ENCODE results near the gene MSH6. TPM values are rescaled to one million over a fixed set of nuclear protein-coding genes. Genes with fewer than 3 reads are reported as not detected.

The MSH6 gene
- total RNA-seq, 1 donor from 2014 or later, result 33.6 TPM

DNA sequence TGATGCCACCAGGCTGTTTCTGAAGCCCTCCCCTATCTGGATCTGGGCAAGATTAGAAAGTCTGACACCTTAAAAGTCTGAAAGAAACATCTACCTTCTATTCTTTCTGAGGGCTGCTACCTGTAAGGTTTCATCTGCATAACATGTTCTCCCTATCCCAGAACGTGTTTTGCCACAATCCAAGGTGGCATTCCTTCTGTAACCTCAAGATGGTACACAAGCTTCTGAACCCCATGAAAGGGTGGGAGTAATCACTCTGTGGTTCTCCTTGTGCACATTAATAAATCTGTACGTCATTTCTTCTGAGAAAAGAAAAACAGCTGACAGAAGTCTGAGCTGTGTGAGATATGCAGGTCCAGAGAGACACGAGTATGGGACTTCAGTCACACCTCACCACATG, 41.8 kb upstream of the MSH6 start:
- TF ChIP-seq, protein P1, sequence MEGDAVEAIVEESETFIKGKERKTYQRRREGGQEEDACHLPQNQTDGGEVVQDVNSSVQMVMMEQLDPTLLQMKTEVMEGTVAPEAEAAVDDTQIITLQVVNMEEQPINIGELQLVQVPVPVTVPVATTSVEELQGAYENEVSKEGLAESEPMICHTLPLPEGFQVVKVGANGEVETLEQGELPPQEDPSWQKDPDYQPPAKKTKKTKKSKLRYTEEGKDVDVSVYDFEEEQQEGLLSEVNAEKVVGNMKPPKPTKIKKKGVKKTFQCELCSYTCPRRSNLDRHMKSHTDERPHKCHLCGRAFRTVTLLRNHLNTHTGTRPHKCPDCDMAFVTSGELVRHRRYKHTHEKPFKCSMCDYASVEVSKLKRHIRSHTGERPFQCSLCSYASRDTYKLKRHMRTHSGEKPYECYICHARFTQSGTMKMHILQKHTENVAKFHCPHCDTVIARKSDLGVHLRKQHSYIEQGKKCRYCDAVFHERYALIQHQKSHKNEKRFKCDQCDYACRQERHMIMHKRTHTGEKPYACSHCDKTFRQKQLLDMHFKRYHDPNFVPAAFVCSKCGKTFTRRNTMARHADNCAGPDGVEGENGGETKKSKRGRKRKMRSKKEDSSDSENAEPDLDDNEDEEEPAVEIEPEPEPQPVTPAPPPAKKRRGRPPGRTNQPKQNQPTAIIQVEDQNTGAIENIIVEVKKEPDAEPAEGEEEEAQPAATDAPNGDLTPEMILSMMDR (IDR thresholded peaks at IDR 0.05; ENCODE audit: insufficient read depth, low read length, poor library complexity, severe bottlenecking), result no peak
- Histone ChIP-seq H3K27me3 (ENCODE audit: control insufficient read depth, insufficient read depth, low read length) (no peaks in the 10 kb centered on the region), H3K4me3 (ENCODE audit: low read depth, low read length) (no peak overlapping the region), H3K36me3 (ENCODE audit: control insufficient read depth, insufficient read depth, low read length) (no peaks in the 10 kb centered on the region)
- no peak for DNase-seq (ENCODE audit: low read depth)

DNA sequence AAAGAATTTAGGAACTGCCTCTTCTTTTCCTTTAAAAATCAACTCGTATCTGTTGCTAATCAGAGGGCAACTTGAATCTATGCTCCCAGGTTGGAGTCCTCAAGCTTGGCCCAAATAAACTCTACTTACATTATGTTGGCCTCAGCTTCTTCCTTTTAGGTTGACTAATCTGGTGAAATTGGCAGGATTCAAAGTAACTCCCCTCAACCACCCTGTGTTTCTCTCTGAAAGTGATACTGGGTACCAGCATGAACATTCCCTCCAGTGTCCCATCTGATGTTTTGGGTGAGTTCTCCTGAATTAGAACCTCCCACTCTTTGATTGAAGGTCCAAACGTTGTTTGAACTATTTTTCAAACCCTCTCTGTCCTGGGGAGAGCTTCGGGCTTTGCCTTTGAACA, 41.3 kb upstream of the MSH6 start:
- Histone ChIP-seq H3K27me3 (ENCODE audit: control insufficient read depth, insufficient read depth, low read length) (no peaks in the 10 kb centered on the region), H3K4me3 (ENCODE audit: low read depth, low read length) (no peak overlapping the region), H3K36me3 (ENCODE audit: control insufficient read depth, insufficient read depth, low read length) (no peaks in the 10 kb centered on the region)
- DNase-seq (ENCODE audit: low read depth), result no peak
- TF ChIP-seq, protein P1 (IDR thresholded peaks at IDR 0.05; ENCODE audit: insufficient read depth, low read length, poor library complexity, severe bottlenecking), result no peak

DNA sequence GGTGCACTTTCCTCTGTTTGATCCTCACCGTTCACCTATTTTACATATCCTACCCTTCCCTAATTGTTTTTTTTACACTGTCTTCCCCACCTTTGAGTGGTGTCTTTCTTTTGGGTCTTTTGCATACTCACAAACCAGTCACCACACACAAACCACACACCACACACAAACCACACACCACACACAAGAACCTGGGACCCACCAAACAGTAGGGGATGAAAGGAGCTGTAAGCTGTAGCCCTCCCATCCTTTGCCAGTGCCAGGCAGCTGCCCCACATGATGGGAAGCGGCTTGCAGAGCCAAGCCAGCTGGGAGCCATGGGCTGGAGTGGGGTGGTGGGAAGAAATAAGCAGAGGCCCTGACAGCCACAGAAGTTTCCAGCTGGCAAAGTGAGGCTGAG, 38.9 kb upstream of the MSH6 start:
- Histone ChIP-seq H3K36me3 (ENCODE audit: control insufficient read depth, insufficient read depth, low read length) (no peaks in the 10 kb centered on the region), H3K4me3 (ENCODE audit: low read depth, low read length) (no peak overlapping the region), H3K27me3 (ENCODE audit: control insufficient read depth, insufficient read depth, low read length) (no peaks in the 10 kb centered on the region)
- TF ChIP-seq, protein P1 (IDR thresholded peaks at IDR 0.05; ENCODE audit: insufficient read depth, low read length, poor library complexity, severe bottlenecking), result no peak
- DNase-seq (ENCODE audit: low read depth), result no peak

DNA sequence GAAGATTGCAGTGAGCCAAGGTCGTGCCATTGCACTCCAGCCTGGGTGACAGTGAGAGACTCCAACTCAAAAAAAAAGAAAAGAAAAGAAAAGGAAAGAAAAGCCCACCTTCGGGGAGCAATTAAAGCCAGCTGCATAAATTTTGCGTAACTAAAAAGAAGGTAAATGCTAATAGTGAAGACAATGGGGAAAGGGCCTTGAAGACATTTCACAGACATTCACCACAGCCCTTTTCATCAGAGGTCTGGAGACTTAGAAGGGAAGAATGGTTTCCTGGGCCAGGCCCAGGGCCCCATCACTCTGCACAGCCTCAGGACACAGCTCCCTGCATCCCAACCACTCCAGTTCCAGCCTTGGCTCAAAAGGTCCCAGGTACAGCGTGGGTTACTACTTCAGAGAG, 35.1 kb upstream of the MSH6 start:
- Histone ChIP-seq H3K36me3 (ENCODE audit: control insufficient read depth, insufficient read depth, low read length) (no peaks in the 10 kb centered on the region), H3K4me3 (ENCODE audit: low read depth, low read length) (no peak overlapping the region), H3K27me3 (ENCODE audit: control insufficient read depth, insufficient read depth, low read length) (no peaks in the 10 kb centered on the region)
- TF ChIP-seq, protein P1 (IDR thresholded peaks at IDR 0.05; ENCODE audit: insufficient read depth, low read length, poor library complexity, severe bottlenecking), result no peak
- no peak for DNase-seq (ENCODE audit: low read depth)

DNA sequence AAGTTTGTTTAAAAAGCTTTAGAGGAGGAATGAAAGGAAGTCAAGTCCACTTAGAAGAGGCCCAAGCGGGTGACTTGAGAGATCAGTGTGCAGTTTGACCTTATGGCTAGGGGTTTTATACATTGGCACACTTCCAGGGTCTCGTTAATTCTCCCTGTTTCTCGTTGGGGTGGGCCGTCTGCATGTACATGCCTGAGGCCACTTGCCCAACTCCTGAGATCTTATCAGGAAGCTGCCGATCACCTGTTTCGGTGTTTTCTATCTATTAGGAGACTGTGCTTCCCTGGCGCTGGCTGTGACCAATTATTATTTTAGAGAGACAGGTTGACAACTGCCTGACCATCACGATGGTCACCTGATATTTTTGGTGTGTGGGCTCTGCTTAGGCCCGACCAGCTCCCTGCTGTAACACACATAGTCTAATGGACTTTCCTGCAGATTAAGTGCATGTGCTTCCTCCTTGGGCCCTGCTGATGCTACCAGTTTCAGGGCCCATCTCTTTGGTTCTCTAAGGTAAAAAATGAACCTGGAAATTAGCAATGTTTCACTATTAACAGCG, 31.0 kb upstream of the MSH6 start:
- TF ChIP-seq, protein P1 (IDR thresholded peaks at IDR 0.05; ENCODE audit: insufficient read depth, low read length, poor library complexity, severe bottlenecking), result no peak
- no peak for DNase-seq (ENCODE audit: low read depth)
- Histone ChIP-seq H3K4me3 (ENCODE audit: low read depth, low read length) (no peak overlapping the region), H3K36me3 (ENCODE audit: control insufficient read depth, insufficient read depth, low read length) (no peaks in the 10 kb centered on the region), H3K27me3 (ENCODE audit: control insufficient read depth, insufficient read depth, low read length) (no peaks in the 10 kb centered on the region)

DNA sequence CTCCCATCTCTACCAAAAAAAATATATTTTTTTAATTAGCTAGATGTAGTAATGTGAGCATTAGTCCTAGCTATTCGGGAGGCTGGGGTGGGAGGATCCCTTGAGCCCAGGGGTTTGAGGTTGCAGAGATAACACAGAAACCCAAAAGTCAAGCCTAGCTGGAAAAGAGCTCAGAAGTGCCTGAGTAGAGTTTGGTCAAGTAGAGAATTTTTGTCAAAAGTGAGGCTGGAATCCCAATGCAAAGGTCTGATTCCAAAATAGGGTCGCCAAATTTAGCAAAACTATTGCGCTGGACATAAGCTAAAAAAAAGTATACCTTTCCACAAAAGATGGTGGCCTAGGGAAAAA, 15.5 kb upstream of the MSH6 start:
- Histone ChIP-seq H3K4me3 (ENCODE audit: low read depth, low read length) (no peak overlapping the region), H3K36me3 (ENCODE audit: control insufficient read depth, insufficient read depth, low read length) (no peaks in the 10 kb centered on the region)

More for the DNA sequence above, 15.5 kb upstream of the MSH6 start:
- DNase-seq (ENCODE audit: low read depth), result no peak
- H3K27me3 ChIP-seq (ENCODE audit: control insufficient read depth, insufficient read depth, low read length), result no peaks in the 10 kb centered on the region
- TF ChIP-seq, protein P1 (IDR thresholded peaks at IDR 0.05; ENCODE audit: insufficient read depth, low read length, poor library complexity, severe bottlenecking), result no peak

Data from kidney epithelial cell (primary cell).